Subcutaneous adipose tissue (tissue), 4 donors: Measurements from ENCODE around the gene METAP1. TPM values are rescaled to one million over a fixed set of nuclear protein-coding genes. Genes with fewer than 3 reads are reported as not detected.

Experiments used
- total RNA-seq, 4 donors: library from RNA; depleted of rRNA; stranded (reverse); fragments of >200 nt; gene quantifications; one replicate each; pipeline ENCODE4 v1.1.0, GENCODE V29; 2016
- TF ChIP-seq, protein P1 (sequence below): fragments of 450-650 bp; IDR thresholded peaks from one replicate; pipeline ENCODE4 v1.5.1; 2016; ENCODE audit warnings: low read depth, mild to moderate bottlenecking, control low read depth, antibody characterized with exemption, moderate library complexity

The METAP1 gene
- total RNA-seq, 4 donors from 2014 or later, result 26.4 to 39.3 (median 29.6) TPM

DNA sequence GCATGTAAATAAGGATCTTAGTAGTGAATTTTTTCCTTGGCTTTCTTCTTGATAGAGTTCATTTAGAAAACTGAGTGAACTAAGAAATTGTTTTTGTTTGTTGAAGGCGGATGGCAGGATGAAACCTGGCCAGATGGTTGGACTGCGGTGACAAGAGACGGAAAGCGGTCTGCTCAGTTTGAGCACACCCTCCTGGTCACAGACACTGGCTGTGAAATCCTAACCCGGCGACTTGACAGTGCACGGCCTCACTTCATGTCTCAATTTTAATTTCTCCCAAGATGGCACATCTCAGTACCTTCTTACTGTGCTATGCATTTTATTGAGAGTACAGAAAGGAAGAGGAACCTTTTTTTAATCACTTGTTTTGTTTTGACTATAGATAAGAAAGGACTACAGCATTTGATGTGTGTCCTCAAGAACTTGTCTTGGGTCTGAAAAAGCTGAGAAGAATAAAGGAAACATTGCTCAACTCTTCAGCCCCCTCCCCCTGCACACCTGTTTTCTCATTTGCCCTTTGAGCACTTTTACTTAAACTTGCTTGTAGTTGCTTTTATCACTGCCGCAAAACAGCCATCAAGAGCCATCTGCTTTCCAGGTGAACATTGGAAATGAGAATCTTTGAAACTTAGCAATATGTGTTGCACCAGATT lies 65.7 kb downstream of the METAP1 start:
- TF ChIP-seq, protein P1, sequence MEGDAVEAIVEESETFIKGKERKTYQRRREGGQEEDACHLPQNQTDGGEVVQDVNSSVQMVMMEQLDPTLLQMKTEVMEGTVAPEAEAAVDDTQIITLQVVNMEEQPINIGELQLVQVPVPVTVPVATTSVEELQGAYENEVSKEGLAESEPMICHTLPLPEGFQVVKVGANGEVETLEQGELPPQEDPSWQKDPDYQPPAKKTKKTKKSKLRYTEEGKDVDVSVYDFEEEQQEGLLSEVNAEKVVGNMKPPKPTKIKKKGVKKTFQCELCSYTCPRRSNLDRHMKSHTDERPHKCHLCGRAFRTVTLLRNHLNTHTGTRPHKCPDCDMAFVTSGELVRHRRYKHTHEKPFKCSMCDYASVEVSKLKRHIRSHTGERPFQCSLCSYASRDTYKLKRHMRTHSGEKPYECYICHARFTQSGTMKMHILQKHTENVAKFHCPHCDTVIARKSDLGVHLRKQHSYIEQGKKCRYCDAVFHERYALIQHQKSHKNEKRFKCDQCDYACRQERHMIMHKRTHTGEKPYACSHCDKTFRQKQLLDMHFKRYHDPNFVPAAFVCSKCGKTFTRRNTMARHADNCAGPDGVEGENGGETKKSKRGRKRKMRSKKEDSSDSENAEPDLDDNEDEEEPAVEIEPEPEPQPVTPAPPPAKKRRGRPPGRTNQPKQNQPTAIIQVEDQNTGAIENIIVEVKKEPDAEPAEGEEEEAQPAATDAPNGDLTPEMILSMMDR, result no peak

DNA sequence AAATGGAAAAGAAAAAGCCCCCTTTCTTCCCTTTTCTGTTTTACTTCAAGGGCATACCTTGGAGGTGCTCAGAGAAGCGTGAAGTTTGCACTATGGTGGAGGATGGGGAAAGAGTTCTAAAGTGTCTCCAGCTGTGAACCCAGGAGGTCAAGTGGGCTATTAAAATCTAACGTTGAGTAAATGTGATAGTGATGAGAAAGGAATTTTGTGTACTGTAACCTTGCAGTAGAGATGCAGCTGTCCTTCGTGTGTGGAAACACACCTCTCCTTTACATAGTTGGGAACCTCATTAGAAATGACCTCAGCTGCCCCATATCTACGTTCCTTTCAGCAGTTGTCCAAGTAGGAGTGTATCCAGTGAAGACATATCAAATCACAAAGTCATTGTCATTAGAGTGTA lies 66.6 kb downstream of the METAP1 start:
- TF ChIP-seq, protein P1, result no peak

DNA sequence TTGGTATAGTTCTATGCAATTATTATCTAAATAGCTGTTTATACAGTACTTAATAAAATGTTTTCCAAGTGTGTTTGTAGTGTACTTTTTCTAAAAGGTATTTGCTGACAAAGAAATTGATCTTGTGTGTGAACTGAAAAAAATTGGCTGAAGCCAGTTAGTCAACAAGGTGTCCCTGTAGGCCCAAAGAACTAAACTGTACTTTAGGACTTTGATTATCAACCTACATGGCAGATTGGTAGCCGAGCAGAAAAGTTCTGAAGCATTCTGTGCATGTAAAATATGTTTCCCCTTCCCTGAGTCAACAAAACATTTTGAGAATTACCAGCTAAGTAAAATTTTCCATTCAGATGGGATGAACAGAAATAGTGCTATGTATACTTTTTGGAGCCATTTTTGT lies 72.1 kb downstream of the METAP1 start:
- TF ChIP-seq, protein P1, result no peak

DNA sequence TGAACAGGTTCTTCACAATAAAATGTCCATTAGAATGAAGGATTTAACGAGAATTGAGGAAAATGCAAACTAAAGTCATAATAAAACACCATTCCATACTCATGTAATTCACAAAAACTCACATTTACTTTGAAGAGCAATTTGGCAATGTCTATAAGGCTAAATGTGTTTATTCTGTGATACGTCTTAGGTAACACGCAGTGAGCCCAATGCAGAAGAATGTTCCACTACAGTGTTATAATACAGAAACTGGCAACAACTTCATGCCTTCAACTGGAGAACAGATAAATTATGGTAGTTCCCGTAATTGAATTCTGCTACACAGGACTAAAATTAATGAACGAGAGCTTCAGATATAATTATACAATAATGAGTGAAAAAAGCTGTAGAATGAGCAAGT lies 75.6 kb downstream of the METAP1 start:
- TF ChIP-seq, protein P1, result no peak

DNA sequence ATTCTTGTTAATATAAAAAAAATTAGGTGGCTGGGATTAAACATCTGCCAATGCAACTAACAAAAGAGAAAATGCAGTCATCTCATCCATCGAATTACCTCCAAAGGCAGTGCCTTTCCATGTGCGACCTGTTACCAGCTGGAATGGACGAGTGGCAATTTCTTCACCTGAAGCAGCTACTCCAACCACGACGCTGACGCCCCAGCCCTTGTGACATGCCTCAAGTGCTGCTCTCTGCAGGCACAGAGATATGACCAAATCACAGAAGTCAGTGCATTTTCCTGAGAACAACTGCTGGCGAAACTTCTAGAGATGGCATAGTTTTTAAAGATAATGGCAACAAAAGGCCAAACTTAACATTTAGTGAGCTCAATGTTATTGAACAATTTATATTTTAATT lies 79.3 kb downstream of the METAP1 start:
- TF ChIP-seq, protein P1, result no peak

DNA sequence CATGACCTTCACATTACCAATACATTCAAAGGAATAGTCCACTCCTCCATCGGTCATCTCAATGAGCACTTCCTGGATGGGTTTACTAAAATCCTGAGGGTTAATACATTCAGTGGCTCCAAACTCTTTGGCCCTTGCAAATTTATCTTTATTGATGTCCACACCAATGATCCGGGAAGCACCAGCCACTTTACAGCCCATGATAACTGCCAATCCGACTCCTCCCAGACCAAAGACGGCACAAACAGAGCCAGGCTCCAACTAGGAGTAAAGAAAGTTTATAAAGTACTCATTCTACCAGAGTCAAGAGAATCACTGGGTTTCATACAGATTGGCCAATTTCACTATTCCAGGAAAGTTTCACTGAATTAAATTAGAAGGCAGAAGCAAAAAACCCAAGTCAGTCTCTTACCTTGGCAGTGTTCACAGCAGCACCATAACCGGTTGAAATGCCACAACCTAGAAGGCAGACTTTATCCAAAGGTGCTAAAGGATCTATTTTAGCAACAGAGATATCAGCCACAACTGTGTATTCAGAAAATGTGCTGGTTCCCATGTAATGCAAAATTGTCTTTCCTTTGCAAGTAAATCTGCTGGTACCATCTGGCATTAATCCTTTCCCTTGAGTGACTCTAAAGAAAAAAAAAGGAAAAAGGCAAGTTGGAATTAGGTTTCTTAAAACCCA lies 80.9 kb downstream of the METAP1 start:
- TF ChIP-seq, protein P1, result no peak

DNA sequence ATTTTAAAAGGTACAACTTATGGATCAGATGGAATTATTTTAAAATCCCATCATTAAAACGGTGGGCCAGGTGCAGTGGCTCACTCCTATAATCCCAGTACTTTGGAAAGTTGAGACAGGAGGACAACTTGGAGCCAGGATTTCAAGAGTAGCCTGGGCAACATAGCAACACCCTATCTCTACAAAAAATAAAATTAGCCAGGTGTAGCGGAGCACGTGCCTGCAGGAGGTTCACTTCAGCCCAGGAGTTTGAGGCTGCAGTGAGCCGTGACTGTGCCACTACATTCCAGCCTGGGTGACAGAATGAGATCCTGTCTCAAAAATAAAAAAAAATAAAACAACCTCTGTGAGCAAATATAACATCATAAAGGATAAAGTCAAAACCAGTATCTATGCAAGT lies 81.7 kb downstream of the METAP1 start:
- TF ChIP-seq, protein P1, result no peak
